NB4 (cell line): ENCODE data around the gene HADH.

Experiments
- MAX ChIP-seq: IDR thresholded peaks from 2 replicates; pipeline ENCODE4 v1.6.1; 2011; ENCODE audit warnings: low read depth, low read length
- POLR2A ChIP-seq: IDR thresholded peaks from 2 replicates; pipeline ENCODE4 v1.6.1; 2011; ENCODE audit warnings: mild to moderate bottlenecking; ENCODE audit not compliant: insufficient read length; ENCODE audit errors: extremely low read depth
- TF ChIP-seq, protein P1 (sequence below): IDR thresholded peaks from one replicate; pipeline ENCODE4 v1.5.1; 2012; ENCODE audit warnings: low read depth, low read length

- TF ChIP-seq, protein P1, sequence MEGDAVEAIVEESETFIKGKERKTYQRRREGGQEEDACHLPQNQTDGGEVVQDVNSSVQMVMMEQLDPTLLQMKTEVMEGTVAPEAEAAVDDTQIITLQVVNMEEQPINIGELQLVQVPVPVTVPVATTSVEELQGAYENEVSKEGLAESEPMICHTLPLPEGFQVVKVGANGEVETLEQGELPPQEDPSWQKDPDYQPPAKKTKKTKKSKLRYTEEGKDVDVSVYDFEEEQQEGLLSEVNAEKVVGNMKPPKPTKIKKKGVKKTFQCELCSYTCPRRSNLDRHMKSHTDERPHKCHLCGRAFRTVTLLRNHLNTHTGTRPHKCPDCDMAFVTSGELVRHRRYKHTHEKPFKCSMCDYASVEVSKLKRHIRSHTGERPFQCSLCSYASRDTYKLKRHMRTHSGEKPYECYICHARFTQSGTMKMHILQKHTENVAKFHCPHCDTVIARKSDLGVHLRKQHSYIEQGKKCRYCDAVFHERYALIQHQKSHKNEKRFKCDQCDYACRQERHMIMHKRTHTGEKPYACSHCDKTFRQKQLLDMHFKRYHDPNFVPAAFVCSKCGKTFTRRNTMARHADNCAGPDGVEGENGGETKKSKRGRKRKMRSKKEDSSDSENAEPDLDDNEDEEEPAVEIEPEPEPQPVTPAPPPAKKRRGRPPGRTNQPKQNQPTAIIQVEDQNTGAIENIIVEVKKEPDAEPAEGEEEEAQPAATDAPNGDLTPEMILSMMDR: no peak
- TF ChIP-seq POLR2A (no peak), MAX (no peak)
Observed at GRCh38 chr4:107950746-107951540, 38.7 kb upstream of the HADH start.
